Measurements from ENCODE around the gene VAV2.
"Not testable (repeated sequence)": the region's sequence is repeated elsewhere in the genome, so short reads cannot be mapped to it uniquely, and the experiment has no call there.

The VAV2 gene

DNA sequence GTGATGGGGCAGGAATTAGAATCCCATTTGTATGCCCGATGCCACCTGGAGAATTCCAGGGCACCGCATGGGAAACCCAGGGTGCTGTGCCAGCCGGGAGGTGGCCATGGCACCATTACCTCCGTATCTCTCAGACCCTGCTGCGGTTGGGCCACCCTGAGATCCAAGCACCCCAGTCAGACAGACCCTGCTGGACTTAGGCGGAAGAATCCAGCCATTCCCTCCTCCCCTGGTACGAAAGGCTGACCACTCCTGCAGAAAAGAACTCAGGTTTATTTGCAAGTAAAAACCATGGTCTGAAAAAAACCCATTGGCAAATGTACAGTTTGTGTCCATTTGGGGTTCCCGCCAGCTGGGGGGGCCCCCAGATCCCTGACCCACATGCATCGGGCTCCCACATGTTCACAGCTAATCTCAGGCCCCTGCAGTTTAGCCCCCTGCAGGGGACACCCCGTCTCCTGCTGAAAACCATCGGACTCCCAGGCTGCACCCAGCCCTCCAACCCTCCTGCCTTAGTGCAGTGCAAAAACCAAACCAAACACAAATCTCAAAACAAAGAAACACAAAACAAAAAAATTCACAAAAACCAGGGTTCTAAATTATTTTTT is 230.4 kb downstream of the VAV2 start:
- DNase-seq: no peak

DNA sequence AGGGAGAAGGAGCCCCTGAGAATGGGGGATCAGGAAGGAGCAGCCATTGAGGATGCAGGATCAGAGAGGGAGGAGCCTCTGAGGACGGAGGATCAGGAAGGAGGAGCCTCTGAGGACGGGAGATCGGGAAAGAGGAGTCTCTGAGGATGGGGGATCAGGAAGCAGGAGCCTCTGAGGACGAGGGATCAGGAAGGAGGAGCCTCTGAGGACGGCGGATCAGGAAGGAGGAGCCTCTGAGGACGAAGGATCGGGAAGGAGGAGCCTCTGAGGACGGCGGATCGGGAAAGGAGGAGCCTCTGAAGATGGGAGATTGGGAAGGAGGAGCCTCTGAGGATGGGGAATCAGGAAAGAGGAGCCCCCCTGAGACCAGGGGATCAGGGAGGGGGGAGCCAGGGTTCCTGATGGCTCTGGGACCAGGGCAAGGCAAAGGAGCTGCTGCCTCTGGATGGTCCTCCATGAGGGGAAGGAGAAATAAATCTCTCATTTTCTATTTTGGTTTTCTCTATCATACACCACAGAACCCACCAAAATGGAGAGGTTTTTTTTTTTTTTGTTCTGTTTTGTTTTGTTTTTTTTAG is 231.3 kb downstream of the VAV2 start:
- no peak for DNase-seq

DNA sequence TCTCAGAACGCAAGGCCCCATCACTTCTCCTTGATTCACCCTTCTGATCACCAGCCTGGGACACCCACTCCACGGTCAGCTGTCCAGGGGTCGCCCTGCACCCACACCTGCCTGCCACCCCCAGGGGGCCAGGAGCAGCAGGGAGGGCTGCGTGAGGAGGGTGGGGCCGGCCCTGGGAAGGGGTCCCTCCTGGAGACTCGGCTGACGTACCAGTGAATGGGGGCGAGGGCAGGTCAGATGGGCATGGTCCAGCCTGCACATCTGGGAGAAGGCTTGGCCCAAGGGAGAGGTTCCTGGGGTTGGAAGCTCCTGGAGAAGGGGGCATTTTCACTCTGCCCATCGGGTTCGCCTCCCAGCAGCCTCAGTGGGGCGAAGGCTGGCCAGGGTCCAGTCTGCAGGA is 232.2 kb downstream of the VAV2 start:
- no peak for DNase-seq

DNA sequence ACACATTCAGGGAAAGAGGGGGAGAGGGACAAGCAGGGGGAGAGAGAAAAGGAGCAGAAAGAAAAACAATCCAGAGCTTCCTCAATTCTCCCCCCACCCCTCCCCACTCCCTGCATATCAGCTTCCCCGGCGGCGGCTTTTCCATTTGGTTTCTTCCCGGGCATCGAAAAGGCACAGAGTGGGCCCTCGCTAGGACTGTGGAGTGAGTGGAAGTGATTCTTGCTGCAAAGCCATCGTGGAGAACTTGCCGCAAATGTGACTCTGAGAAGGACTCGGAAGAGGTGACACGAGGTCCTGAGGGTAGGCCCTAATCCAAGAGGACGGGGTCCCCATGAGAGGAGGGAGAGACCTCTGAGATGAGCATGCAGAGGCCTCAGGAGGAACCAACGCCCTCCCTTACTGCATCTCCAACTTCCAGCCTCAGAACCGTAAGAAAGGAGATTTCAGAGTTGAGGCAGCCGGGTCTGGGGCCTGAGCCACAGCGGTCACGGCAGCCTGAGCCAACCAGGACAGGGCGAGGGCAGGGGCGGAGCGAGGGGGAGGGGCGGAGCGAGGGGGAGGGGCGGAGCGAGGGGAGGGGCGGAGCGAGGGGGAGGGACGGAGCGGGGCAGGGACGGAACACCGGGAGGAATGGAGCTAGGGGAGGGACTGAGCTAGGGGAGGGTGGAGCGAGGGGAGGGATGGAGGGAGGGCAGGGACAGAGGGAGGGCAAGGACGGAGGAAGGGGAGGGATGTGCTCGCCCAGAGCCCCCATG is 232.8 kb downstream of the VAV2 start:
- DNase-seq: no peak

DNA sequence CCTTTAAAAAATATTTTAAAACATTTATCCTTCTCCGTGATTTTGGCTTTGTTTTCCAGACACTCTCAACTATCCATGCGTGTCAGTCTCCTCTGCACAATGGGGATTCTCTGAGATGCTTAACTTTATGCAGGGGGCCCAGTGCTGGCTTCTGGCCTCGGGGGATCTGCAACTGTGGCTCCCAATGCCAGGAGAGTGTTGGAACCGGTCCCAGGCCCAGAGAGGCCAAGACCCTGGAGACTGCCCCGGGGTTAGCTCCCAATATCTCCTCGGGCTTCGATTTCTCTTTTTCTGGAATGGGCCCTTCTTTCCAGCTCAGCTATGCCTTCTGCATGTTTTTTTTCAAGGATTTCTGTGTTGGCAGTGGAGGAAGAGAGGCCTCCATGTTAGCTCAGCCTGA is 233.9 kb downstream of the VAV2 start:
- DNase-seq: no peak

DNA sequence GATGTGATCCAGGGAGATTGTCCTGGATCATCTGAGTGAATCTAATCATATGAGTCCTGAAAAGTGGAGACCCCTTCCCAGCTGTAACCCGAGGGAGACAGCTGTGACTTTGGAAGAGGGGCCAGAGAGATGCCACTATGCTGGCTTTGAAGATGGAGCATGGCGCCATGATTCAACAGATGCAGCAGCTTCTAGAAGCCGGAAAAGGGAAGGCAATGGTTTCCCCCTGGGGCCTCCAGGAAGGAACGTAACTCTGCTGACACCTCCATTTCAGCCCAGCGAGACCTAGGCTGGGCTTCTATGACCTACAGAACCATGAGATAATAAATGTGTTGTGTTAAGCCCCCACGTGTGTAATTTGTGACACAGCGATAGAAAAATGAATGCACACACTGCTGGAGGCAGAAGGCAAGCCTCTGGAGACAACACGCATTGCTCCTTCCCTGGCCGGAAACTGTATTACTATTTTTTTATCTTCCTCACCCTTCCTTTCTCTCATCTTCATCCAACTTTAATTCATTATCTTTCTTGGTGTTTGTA is 237.4 kb downstream of the VAV2 start:
- no peak for DNase-seq

DNA sequence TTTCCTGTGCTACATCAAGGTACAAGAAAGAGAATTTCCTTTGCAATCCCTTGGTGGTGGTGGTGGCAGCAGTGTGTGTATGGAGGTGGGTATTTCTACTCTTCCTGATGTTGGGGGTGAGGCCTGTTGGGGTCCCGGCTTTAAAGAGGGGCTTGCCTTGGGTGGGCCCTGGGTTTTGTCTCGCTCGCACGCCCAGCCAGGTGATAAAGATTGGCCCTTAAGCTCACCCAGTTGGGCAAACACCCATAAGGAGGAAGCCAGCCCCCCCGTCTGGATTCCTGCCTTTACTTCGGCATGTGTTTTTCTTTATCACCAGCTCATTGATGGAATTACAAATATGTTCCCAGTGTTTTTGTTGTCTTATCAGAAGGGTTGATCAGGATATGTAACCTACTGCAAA is 237.9 kb downstream of the VAV2 start:
- DNase-seq: no peak

DNA sequence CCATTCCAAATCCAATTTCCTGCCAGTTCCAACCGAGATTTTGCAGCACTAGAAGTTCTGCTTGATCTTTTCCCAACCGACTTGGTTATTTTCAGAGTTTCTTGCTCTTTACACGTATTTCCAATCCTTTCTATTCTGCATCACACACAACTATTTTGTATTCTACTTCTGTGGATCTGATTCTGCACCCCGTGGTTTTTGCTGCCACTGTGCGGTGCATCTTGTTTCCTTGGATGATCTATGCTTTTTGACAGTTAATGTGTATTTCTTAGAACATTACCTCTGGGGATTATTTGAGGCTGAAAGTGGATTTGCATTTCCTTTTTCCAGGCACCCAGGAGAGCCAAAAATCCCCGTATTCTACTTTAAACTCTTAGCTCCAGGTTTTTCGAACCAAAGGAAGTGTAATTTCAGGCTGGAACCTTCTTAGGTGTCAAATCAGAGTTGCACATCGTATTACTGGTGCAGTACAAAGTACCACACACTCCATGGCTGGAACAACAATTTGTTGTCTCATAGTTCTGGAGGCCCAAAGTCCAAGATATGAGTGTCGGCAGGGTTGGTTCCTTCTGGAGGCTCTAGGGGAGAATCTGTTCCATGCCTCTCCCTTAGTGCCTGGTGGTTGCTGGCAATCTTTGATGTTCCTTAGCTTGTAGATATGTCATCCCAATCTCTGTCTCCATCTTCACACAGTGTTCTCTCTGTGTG is 239.2 kb downstream of the VAV2 start:
- DNase-seq: no peak

DNA sequence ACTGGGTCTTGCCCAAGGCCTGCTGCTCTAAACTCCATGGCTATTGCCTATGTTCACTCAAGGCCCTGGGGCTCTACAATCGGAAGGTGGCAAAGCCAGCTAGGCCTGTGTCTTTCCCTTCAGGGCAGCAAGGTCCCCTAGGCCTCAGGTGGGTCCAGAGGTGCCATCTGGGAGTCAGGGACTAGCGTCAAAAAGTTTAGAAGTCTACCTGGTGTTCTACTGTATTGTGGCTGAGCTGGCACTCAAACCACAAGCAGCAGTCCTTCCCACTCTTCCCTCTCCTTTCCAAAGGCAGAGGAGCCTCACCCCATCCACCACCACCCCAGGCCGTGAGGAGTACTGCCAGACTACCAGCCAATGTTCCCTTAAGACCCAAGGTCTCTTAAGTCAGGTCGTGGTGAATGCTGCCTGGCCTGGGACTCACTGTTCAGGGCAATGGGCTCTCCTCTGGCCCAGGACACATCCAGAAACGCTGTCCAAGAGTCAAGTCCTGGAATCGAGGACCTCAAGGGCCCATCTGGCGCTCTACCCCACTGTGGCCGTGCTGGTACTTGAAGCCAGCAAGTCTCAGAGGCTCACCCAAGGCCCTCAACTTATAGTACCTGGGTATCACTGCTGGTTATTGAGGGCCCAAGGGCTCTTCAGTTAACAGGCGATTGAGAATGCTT is 241.0 kb downstream of the VAV2 start:
- DNase-seq: no peak

DNA sequence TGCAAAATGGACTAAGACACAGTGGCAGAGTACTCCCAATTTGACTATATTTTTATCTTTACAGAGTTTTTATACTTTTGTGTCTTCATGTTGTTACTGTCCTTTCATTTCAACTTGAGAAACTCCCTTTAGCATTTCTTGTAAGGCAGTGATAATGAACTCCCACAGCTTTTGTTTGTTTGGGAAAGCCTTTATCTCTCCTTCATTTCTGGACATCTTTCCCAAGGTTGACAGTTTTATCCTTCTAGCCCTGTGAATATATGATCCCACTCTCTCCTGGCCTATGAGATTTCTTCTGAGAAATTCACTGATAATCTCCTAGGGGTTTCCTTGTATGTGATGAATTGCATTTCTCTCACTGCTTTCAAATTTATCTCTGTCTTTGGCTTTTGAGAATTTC is 244.8 kb downstream of the VAV2 start:
- no peak for DNase-seq

DNA sequence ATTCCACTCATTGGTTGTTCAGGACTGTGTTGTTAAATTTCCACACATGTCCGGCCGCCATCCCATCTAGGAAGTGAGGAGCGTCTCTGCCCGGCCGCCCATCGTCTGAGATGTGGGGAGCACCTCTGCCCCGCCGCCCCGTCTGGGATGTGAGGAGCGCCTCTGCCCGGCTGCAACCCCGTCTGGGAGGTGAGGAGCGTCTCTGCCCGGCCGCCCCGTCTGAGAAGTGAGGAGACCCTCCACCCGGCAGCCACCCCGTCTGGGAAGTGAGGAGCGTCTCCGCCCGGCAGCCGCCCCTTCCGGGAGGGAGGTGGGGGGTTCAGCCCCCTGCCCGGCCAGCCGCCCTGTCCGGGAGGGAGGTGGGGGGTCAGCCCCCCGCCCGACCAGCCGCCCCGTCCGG is 247.6 kb downstream of the VAV2 start:
- not testable (repeated sequence) for DNase-seq

DNA sequence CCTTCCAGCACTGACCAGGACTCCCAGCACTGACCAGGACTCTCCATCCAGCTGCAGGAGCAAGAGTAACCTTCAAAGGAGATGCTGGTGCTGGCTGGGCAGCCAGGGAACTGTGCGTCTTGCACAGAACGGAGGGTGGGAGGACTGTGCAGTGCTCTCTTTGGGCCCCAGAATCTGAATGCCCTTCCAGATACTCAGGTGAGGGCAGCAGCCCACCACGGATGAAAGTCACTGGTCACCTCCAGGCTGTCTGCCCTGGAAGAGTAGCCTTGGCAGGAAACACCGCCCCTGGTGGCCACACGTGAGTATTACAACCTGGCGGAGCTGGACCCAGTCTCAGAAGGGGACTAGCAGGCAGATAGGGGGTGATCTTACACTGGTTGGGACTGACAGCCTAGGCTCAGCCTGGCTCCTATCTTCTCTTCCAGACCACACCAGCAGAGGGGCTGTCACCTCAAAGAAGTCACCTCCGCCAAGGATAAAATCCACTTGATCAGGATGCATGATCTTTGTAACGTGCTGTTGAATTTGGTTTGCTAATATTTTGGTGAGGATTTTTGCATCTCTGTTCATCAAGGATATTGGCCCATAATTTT is 249.2 kb downstream of the VAV2 start:
- peak; percentile 86 for DNase-seq

DNA sequence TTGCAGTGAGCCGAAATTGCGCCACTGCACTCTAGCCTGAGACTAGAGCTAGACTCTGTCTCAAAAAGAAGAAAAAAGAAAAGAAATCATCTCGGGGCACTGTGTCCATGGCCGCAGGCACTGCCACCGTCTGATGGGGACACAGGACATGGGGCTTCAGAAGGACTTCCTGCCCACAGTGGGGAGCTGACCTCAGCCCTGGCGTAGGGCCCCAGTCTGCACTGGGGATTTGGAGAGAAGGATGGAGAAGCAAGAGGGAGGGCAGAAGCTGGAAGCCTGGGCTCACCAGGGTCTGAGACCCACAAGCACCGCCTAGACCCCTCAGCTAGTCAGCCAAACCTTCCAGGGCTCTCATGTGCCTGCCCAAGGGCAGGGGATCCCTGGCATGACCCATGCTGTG is 249.9 kb downstream of the VAV2 start:
- DNase-seq: no peak

DNA sequence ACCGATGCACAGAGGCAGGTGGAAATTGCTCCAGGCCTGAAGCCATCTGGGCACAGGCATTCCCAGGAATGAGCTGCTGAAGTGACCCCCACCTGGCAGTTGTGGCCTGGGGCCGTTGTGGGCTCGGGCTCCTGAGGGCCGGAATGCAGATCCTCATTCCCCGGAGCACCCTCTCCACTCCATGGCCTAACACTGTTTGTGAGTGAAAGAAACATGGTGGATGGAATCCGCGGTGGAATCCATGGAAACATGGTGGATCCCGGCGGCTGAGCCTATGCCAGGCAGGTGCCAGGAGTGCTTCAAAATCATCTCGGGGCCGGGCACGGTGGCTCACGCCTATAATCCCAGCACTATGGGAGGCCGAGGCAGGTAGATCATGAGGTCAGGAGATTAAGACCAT is 250.4 kb downstream of the VAV2 start:
- DNase-seq: no peak

DNA sequence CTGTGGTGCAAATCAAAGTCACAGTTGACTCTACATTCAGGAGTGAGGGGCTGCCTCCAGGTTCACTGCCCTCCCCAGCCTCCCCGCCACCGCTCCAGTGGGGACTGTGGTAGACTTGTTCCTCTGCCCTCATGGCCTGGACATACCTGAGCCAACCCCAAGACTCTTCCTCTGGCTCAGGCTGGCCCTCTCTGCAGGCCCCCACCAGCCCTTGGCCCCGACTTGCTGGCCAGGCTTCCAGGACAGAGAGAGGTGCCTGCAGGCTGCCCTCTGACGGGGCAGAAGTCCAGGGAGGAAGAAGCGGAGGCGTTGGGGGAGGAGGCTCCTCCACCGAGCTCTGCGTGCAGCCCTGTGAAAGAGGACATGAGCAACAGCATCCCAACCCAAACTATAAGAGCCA is 251.2 kb downstream of the VAV2 start:
- no peak for DNase-seq

DNA sequence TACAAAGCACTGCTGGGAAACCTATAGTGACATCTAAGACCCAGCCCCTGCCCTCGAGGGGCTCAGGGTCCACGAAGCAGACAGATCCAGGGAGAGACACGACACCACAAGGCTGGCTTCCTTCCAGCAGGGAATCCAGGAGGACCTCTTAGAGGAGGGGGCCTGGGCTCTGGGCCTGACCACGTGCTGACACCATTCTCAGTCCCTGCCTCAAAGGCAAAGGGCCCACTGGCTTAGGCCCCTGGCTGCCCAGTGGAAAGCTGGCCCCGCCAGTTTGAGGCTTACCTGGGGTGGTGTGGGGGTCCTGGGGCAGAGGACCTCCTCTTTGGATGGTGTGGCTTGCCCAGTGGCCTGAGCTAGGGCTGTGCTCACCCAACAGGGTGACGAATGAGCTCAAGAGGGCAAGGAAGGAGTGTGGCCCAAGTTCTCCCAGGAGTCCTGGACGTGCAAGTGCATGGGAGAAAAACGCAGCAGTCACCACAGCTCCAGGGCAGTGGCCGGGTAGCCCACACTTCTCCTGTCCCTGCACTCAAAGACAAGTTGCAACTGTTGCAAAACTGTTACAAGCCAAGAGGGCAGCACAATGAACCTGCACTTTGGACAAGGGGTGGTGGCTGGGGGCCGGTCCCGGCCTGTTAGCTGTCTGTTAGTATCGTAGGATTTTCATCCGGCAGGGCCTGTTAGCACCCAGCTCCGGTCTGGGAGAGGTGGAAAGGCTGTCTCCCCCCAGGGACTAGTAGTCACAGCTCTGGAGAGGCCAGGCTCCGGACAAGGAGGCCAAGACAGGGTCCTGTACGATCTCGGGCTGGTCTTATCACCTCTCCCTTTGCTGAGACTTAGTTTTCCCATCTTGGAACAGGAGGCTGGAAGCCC is 252.5 kb downstream of the VAV2 start:
- no peak for DNase-seq

DNA sequence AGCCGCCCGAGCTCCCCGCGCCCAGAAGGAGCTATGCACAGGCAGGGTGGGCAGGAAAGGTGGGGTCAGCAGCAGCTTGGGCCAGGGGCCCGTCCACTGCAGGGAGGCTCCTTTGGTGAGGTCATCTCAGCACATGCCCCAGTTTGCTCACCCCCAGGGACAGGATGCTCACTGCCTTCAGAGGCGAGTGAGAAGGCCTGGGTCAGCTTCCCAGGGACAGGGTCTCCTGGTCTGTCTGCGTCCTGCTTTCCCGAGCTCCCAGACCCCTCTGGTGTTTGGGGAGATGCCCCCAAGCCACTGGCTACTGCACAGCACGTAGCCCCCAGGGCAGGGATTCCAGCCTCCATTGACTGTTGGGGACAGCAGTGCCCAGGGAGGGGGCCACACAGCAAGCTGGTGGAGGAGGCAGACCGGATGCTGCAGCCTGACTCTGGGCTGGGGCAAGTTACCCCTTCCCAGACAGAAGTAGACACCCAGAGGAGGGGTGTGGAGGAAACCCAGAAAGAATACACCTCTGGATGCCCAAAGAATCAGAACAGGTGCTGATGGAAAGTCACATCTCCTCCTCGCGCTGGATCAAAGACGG is 253.4 kb downstream of the VAV2 start:
- no peak for DNase-seq

DNA sequence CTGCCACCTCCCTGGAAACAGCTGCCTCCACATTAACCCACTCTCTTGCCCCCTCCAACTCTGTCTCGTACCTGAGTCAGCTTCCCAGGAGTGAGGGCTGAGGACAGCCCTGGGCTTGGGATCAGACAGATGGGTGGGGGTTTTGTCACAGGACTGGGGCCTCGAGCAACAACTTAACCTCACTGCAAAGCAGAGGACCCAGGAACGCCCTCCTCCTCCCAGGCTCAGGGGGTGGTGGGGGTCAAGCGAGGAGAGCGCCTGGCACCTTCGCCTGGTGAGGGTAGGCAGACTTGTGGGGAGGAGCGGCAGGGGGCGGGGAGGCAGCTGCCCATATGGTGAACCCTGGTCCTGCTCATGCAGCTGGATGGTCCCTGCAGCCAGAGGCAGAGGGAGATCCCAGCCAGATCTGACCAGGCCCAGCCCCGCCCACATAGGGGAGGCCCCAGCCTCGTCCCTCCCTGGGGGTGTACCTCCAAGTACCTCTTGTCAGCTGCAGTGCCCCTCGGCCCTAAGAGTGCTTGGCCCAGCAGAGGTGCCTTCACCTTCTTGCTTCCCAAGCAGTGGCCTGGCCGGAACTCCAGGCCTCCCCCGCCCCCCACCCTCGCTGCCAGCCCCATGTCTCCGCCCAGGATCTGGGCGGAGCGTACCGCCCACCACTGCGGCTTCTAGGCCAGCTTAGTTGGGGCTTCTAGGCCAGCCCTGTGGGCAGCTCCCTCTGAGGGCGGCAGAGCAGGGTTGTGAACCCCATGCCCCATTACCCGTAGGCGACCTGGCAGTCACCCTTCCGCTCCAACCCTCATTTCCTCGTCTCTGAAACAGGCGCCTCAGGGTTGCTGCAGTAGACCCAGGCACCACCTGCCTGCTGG is 254.1 kb downstream of the VAV2 start, which contains the start of gene SARDH:
SARDH (minus strand) TSS at position 579 of the 866 bp plus-strand sequence. CDS start 4,179 bp downstream, outside the sequence.
- DNase-seq: peak; percentile 68

DNA sequence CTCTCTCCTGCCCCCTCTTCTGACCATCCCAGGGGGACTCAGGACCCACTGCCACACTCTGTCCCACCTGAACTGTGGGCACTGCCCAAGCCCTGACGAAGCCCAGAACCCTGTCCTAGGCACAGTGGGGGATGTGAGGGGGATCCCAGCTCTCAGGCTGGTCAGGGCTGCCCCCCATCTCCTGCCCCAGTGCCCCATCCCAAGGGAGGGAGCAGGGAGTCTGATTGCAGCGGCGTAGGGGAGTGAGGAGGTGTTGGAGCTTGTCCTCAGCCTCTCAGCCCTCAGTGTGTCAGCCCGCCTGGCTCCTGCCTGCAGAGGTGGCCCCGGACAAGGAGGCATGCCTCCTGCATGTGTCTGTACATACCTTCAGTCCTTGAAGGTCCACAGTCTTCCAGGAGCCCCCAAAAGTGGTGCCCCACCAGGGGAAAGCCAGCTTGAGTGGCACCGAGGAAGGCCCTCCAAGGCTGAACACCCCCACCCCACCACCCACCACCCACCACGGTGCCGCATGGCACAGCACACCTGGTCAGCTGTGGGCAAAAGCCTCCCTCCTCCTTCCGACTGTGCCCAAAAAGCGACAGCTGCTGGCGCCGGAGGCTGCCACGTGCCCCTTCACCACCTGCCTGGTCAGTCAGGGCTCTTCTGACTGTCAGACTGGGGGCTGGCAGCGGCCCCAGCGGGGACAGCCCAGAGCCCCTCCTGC is 254.9 kb downstream of the VAV2 start:
- DNase-seq: peak; percentile 67
